WTC11 (cell line): ENCODE results near the gene CORO7. TPM values are rescaled to one million over a fixed set of nuclear protein-coding genes. Genes with fewer than 3 reads are reported as not detected.

Source experiments
- ATAC-seq: fragments of 200-7000 bp; cut with Tn5 transposase; 2 replicates; pipeline ENCODE4 v1.10.0; 2021; ENCODE audit warnings: mild to moderate bottlenecking, moderate library complexity
- CTCF ChIA-PET: fragments of 300-600 bp; sonication (Branson Sonifier 250); formaldehyde crosslinking; loops from one replicate; lab custom pipeline; 2021; ENCODE audit warnings: antibody characterized with exemption; lab: Charles Lee
- POLR2A ChIA-PET: fragments of 350-600 bp; sonication (Branson Sonifier 250); formaldehyde crosslinking; loops from one replicate; lab custom pipeline; 2021; ENCODE audit warnings: antibody characterized with exemption; lab: Charles Lee
- DNase-seq: peaks from one replicate; pipeline ENCODE4 v3.0.0; 2021; ENCODE audit warnings: low spot score
- H3K27ac Mint-ChIP-seq: 2 replicates; pipeline ENCODE4 v1.8.0; 2021; ENCODE audit warnings: mixed read lengths
- H3K27me3 Mint-ChIP-seq: 2 replicates; pipeline ENCODE4 v1.8.0; 2021; ENCODE audit warnings: low read depth, mild to moderate bottlenecking, moderate library complexity, mixed read lengths
- H3K36me3 Mint-ChIP-seq: 2 replicates; pipeline ENCODE4 v1.8.0; 2021; ENCODE audit warnings: mixed read lengths
- H3K4me1 Mint-ChIP-seq: 2 replicates; pipeline ENCODE4 v1.8.0; 2022; ENCODE audit warnings: mixed read lengths
- H3K4me3 Mint-ChIP-seq: 2 replicates; pipeline ENCODE4 v1.8.0; 2021; ENCODE audit warnings: mild to moderate bottlenecking, moderate library complexity, mixed read lengths
- H3K9me3 Mint-ChIP-seq: 2 replicates; pipeline ENCODE4 v1.8.0; 2021; ENCODE audit warnings: mixed read lengths
- ATF6 ChIP-seq: sonication (generic); formaldehyde crosslinking; IDR thresholded peaks from 2 replicates; pipeline ENCODE4 v1.8.1; 2023; ENCODE audit warnings: mild to moderate bottlenecking, missing genetic modification reagents
- CBFB ChIP-seq: sonication (generic); formaldehyde crosslinking; IDR thresholded peaks from 2 replicates; pipeline ENCODE4 v1.8.1; 2022; ENCODE audit warnings: mild to moderate bottlenecking, low read depth, missing genetic modification reagents
- CREM ChIP-seq: sonication (generic); formaldehyde crosslinking; IDR thresholded peaks from 2 replicates; pipeline ENCODE4 v1.8.1; 2022; ENCODE audit warnings: mild to moderate bottlenecking, missing genetic modification reagents, moderate library complexity
- ETV6 ChIP-seq: sonication (generic); formaldehyde crosslinking; IDR thresholded peaks from 2 replicates; pipeline ENCODE4 v1.8.1; 2022; ENCODE audit warnings: mild to moderate bottlenecking, missing genetic modification reagents
- GTF2I ChIP-seq: fragments of 250-450 bp; sonication (Bioruptor Pico); conservative IDR thresholded peaks from 2 replicates; pipeline ENCODE4 v1.4.0; 2021; ENCODE audit warnings: mild to moderate bottlenecking
- IRF2 ChIP-seq: sonication (generic); formaldehyde crosslinking; IDR thresholded peaks from 2 replicates; pipeline ENCODE4 v1.8.0; 2022; ENCODE audit warnings: low read depth, missing genetic modification reagents, borderline replicate concordance
- MAX ChIP-seq: sonication (generic); formaldehyde crosslinking; IDR thresholded peaks from 2 replicates; pipeline ENCODE4 v1.8.0; 2022; ENCODE audit warnings: mild to moderate bottlenecking, missing genetic modification reagents
- OVOL2 ChIP-seq: fragments of 250-450 bp; sonication (Bioruptor Pico); IDR thresholded peaks from 2 replicates; pipeline ENCODE4 v1.9.0; 2021; ENCODE audit warnings: mild to moderate bottlenecking, borderline replicate concordance
- SP1 ChIP-seq: sonication (generic); formaldehyde crosslinking; conservative IDR thresholded peaks from 2 replicates; pipeline ENCODE4 v1.8.1; 2022; ENCODE audit warnings: missing genetic modification reagents
- TEAD1 ChIP-seq: sonication (generic); formaldehyde crosslinking; IDR thresholded peaks from 2 replicates; pipeline ENCODE4 v1.8.0; 2022; ENCODE audit warnings: mild to moderate bottlenecking, missing genetic modification reagents
- ZNF121 ChIP-seq: sonication (generic); formaldehyde crosslinking; IDR thresholded peaks from 2 replicates; pipeline ENCODE4 v1.8.0; 2023; ENCODE audit warnings: missing genetic modification reagents
- ZNF281 ChIP-seq: sonication (generic); formaldehyde crosslinking; IDR thresholded peaks from 2 replicates; pipeline ENCODE4 v1.8.0; 2023; ENCODE audit warnings: mild to moderate bottlenecking, missing genetic modification reagents
- ZNF317 ChIP-seq: sonication (generic); formaldehyde crosslinking; IDR thresholded peaks from 2 replicates; pipeline ENCODE4 v1.8.1; 2023; ENCODE audit warnings: low read depth, mild to moderate bottlenecking, moderate library complexity, missing genetic modification reagents, borderline replicate concordance
- ZNF423 ChIP-seq: fragments of 250-450 bp; sonication (Bioruptor Pico); IDR thresholded peaks from 2 replicates; pipeline ENCODE4 v2.1.2; 2022; ENCODE audit warnings: mild to moderate bottlenecking, moderate library complexity
- total RNA-seq: library from RNA; stranded (reverse); gene quantifications from 3 replicates; pipeline ENCODE4 v1.2.3, GENCODE V29; 2021
- TF ChIP-seq, protein P1 (sequence below): sonication (generic); formaldehyde crosslinking; IDR thresholded peaks from 2 replicates; pipeline ENCODE4 v1.8.1; 2023; ENCODE audit warnings: mild to moderate bottlenecking, missing genetic modification reagents, moderate library complexity
- TF ChIP-seq, protein P2 (sequence below): fragments of 250-450 bp; sonication (Bioruptor Pico); IDR thresholded peaks from 2 replicates; pipeline ENCODE4 v1.9.0; 2021; ENCODE audit warnings: mild to moderate bottlenecking, borderline replicate concordance
- TF ChIP-seq, protein P3 (sequence below): sonication (generic); formaldehyde crosslinking; IDR thresholded peaks from 2 replicates; pipeline ENCODE4 v1.8.1; 2022; ENCODE audit warnings: missing genetic modification reagents, borderline replicate concordance

CORO7 gene
- total RNA-seq, 1 experiment from 2014 or later: 45.5 TPM

DNA sequence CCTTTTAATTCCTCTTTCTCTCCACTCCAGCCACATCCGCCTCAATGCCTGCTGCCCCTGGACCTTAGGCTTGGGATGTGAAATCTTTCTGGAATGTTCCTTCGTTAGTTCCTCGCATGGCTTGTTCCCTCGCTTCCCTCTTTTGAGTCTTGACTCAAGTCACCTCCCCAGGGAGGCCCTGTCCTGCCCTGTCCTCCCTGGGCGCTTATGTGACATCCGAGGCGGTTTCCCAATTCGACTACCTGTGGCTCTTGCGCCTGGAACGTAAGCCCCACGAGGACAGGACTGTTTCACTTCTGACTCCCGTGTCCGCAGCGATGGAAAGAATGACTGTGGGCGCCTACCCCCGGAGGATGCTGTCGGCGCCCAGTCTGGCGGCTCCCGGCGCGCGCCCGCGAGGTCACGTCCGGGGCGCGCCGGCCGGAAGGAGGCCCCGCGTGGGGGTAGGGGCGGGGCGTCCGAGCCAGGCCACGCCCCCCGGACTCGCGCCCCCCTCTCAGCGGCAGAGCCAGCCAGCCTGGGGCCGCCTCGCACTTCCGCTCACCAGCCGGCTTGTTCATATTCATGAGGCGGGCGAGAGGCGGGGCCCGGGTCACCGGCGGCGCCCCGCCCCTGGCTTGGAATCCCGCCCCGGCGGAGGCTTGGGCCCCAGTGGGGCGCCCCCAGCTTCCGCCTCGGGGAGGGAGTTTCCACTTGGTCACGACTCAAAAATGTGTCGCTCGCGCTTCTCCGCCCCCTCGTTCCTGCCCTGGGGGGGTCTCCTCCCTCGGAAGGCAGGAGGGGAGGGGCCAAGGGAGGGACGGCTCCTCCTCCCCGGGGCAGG lies 109.0 kb downstream of the CORO7 start:
- ChIA-PET CTCF (interaction anchor here (0.9 to 7.4 kb wide), 15 partner anchors 10 to 96 kb away, joined by 3 to 122 read pairs (median 8); partner anchors contain the start of genes GLIS2 and TFAP4), POLR2A (interaction anchor here (1.3 to 2.5 kb wide), 6 partner anchors 11 to 66 kb away, joined by 3 to 15 read pairs (median 8); partner anchors contain the start of gene TFAP4)
- peak overlapping the region; percentile 97 for H3K27ac Mint-ChIP-seq
- H3K4me3 Mint-ChIP-seq: peak overlapping the region; percentile 96
- H3K4me1 Mint-ChIP-seq: peaks cover 39% of the 10 kb centered on the region
- peaks cover 2% of the 10 kb centered on the region for H3K36me3 Mint-ChIP-seq
- TF ChIP-seq ETV6 (CRISPR knock-in tag) (peak; percentile 12; the same call in 1 of the 2 replicates), ZNF423 (CRISPR knock-in tag) (peak; percentile 39; the same call in 1 of the 2 replicates), ATF6 (CRISPR knock-in tag) (no peak), ZNF121 (no peak), SP1 (CRISPR knock-in tag) (peak; percentile 84), TEAD1 (CRISPR knock-in tag) (0 out of 2 replicates have a peak, but pooled peaks have one; percentile 9), MAX (CRISPR knock-in tag) (0 out of 2 replicates have a peak, but pooled peaks have one; percentile 13), ZNF317 (CRISPR knock-in tag) (no peak)
- TF ChIP-seq, protein P1, sequence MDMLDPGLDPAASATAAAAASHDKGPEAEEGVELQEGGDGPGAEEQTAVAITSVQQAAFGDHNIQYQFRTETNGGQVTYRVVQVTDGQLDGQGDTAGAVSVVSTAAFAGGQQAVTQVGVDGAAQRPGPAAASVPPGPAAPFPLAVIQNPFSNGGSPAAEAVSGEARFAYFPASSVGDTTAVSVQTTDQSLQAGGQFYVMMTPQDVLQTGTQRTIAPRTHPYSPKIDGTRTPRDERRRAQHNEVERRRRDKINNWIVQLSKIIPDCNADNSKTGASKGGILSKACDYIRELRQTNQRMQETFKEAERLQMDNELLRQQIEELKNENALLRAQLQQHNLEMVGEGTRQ (CRISPR knock-in tag): peak; percentile 34; the same call in 1 of the 2 replicates
- ATAC-seq (peak; percentile 78), DNase-seq (peak; percentile 94)
- H3K9me3 Mint-ChIP-seq: no peaks in the 10 kb centered on the region
- H3K27me3 Mint-ChIP-seq: no peaks in the 10 kb centered on the region; the same call in 1 of the 2 replicates

- Mint-ChIP-seq H3K4me3 (peak overlapping the region; percentile 96), H3K9me3 (no peaks in the 10 kb centered on the region), H3K27ac (peak overlapping the region; percentile 92), H3K4me1 (peaks cover 39% of the 10 kb centered on the region), H3K36me3 (peaks cover 7% of the 10 kb centered on the region), H3K27me3 (no peaks in the 10 kb centered on the region; the same call in 1 of the 2 replicates)
- DNase-seq (no peak), ATAC-seq (peak; percentile 2; the same call in 1 of the 2 replicates)
- POLR2A ChIA-PET: interaction anchor here (0.7 to 2.5 kb wide), 5 partner anchors 10 to 67 kb away, joined by 3 to 11 read pairs (median 7); partner anchors contain the start of gene TFAP4
- CTCF ChIA-PET: interaction anchor here (0.7 to 7.4 kb wide), 8 partner anchors 10 to 97 kb away, joined by 4 to 75 read pairs (median 7); no protein-coding TSS in a partner anchor
- TF ChIP-seq IRF2 (CRISPR knock-in tag): no peak
- TF ChIP-seq, protein P2, sequence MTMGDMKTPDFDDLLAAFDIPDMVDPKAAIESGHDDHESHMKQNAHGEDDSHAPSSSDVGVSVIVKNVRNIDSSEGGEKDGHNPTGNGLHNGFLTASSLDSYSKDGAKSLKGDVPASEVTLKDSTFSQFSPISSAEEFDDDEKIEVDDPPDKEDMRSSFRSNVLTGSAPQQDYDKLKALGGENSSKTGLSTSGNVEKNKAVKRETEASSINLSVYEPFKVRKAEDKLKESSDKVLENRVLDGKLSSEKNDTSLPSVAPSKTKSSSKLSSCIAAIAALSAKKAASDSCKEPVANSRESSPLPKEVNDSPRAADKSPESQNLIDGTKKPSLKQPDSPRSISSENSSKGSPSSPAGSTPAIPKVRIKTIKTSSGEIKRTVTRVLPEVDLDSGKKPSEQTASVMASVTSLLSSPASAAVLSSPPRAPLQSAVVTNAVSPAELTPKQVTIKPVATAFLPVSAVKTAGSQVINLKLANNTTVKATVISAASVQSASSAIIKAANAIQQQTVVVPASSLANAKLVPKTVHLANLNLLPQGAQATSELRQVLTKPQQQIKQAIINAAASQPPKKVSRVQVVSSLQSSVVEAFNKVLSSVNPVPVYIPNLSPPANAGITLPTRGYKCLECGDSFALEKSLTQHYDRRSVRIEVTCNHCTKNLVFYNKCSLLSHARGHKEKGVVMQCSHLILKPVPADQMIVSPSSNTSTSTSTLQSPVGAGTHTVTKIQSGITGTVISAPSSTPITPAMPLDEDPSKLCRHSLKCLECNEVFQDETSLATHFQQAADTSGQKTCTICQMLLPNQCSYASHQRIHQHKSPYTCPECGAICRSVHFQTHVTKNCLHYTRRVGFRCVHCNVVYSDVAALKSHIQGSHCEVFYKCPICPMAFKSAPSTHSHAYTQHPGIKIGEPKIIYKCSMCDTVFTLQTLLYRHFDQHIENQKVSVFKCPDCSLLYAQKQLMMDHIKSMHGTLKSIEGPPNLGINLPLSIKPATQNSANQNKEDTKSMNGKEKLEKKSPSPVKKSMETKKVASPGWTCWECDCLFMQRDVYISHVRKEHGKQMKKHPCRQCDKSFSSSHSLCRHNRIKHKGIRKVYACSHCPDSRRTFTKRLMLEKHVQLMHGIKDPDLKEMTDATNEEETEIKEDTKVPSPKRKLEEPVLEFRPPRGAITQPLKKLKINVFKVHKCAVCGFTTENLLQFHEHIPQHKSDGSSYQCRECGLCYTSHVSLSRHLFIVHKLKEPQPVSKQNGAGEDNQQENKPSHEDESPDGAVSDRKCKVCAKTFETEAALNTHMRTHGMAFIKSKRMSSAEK (CRISPR knock-in tag): no peak
- TF ChIP-seq OVOL2: no peak
- no peak for TF ChIP-seq CREM (CRISPR knock-in tag)
- no peak for TF ChIP-seq SP1 (CRISPR knock-in tag)
- no peak for TF ChIP-seq CBFB
- TF ChIP-seq, protein P3, sequence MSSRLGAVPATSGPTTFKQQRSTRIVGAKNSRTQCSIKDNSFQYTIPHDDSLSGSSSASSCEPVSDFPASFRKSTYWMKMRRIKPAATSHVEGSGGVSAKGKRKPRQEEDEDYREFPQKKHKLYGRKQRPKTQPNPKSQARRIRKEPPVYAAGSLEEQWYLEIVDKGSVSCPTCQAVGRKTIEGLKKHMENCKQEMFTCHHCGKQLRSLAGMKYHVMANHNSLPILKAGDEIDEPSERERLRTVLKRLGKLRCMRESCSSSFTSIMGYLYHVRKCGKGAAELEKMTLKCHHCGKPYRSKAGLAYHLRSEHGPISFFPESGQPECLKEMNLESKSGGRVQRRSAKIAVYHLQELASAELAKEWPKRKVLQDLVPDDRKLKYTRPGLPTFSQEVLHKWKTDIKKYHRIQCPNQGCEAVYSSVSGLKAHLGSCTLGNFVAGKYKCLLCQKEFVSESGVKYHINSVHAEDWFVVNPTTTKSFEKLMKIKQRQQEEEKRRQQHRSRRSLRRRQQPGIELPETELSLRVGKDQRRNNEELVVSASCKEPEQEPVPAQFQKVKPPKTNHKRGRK (CRISPR knock-in tag): no peak
- TF ChIP-seq ZNF281 (CRISPR knock-in tag): no peak
- TF ChIP-seq GTF2I: no peak
These were observed 109.8 kb downstream of the CORO7 start for GRCh38 chr16:4306470-4307214.
